ENCODE data around the gene GAA. TPM values are rescaled to one million over a fixed set of nuclear protein-coding genes. Genes with fewer than 3 reads are reported as not detected.
"Not testable (repeated sequence)": the region's sequence is repeated elsewhere in the genome, so short reads cannot be mapped to it uniquely, and the experiment has no call there.

The GAA gene
- total RNA-seq, 1 donor from 2014 or later = 117 TPM

DNA sequence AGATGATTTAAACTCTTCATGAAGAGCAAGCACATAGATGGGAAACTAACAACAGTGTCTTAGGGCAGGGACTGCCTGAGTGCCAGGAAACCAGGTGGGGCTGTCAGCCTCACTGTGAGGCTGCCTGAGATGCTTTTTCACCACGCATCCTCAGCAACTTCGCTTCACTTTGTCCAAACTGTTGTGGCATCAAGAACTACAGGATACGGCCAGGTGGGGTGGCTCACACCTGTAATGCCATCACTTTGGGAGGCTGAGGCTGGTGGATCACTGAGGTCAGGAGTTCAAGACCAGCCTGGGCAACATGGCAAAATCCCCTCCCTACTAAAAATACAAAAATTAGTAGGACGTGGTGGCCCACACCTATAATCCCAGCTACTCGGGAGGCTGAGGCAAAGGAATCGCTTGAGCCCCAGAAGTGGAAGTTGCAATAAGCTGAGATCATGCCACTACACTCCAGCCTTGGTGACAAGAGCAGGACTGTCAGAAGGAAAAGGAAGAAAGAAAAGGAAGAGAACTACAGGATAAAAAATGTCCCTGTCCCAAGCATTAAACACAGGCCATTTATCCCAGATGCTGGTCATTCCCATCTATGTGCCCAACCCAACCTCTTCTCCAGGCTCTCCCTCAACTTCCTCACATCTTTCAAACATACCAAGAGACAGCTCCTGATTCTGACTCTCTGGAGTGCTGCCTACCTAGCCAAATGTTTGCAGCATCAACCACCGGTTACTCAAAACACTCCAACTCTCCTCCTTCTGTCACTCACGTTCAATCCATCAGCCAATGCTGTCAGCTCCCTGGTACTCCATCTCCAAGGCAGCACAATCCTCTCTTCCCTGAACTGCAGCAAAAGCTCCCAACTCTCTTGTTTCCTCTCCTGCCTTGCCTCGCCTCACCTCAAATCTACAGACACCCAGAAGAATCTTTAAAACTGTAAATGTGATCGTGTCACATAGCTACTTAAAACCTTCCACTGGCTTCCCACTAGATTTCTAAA lies 44.0 kb downstream of the GAA start:
- no peak for DNase-seq (ENCODE audit: low read depth)

DNA sequence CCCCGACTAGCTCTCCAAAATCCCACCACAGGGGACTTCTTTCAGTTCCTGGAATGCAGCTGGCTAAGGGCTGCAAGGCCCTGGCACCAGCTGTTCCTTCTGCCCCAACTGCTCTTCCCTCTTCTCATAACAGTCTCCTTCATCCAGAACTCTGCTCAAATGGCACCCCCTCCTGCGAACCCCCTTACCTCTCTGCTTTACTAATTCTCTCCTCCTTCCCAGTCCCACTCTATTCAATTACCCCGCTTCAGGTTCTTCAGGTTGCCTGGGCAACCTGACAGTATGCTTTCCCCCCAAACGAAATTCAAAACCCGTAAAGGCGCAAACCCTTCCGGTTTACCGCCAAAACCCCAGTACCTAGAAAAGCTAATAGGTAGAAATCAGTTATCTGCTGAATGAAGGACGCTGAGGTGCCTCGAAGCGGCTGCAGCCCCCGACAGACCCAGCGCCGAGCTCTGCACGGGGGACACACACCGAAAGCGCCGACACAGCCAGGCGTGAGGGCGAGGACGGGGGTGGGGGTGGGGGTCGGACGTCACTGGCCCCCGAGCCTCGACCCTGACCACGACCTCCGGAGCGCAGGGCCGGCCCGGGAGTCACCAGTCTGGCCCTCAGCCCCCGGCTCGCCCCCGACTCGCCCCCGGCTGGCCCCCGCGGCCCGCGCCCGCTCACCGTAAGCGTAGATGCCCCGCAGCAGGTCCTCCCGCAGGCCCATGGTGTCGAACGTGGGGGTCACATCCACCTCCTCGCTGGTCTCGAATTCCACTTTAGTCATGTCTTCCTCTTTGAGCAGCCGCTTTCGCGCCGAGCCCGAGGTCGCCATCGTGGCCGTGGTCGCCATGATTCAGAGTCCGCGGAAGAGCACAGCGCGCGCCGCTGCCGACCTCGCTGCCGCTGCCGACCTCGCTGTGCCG lies 45.0 kb downstream of the GAA start:
- DNase-seq (ENCODE audit: low read depth) = no peak

DNA sequence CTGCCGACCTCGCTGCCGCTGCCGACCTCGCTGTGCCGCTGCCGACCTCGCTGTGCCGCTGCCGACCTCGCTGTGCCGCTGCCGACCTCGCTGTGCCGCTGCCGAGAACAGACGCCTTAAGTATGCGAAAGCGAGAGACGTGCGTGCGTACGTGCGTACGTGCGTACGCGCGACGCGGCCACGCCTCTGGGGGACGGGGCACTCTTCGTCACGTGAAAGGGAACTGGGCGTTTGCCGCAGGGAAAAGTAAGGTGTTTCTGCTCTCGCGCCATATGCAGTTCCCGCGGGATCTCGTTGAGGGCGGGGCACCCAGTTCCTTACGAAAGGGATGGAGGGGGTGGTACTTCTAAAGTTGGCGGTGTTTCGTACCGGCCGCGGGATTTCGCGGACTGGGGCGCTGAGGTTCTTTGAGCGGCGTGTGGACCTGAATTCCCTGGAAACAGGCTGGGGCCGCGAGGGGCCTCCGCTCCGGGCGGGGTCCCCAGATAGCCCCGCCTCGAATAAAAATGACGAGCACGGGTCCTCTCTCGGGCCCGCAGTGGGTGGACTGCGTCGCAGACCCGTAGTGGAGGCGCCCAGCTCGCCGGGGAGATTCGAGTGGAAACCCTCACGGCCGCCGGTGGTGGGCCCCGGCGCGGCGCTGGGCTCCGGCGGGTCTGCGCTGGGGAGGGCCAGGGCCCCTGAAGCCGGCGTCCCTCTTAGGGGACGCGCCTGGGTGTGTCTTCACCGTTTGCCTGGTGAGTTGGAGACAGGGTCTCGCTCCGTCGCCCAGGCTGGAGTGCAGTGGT lies 45.8 kb downstream of the GAA start, which contains the start of gene EIF4A3:
Gene EIF4A3 (minus strand): TSS at position 94 of the 788 bp plus-strand sequence. CDS start 167 bp downstream, outside the sequence.
- DNase-seq (ENCODE audit: low read depth) = peak; percentile 97

DNA sequence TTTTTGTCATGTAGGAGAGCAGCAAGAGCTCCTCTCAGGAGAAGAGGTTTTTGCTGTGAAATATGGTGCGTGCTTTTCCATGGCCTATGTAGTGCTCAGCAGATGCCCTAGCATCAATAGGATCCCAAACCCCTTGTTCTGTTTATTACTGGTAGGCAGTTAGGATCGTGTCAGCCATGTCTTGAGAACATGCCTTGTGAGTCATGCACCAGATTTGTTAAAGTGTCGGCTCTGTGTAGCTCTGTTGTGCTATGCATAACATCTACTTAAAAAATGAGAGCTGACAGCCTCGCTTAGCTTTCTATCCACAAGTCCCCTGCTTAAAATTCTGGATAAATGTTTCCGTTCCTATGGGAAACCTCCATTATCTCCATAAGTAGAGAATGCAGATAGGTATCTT lies 50.0 kb downstream of the GAA start:
- DNase-seq (ENCODE audit: low read depth) = peak; percentile 42

DNA sequence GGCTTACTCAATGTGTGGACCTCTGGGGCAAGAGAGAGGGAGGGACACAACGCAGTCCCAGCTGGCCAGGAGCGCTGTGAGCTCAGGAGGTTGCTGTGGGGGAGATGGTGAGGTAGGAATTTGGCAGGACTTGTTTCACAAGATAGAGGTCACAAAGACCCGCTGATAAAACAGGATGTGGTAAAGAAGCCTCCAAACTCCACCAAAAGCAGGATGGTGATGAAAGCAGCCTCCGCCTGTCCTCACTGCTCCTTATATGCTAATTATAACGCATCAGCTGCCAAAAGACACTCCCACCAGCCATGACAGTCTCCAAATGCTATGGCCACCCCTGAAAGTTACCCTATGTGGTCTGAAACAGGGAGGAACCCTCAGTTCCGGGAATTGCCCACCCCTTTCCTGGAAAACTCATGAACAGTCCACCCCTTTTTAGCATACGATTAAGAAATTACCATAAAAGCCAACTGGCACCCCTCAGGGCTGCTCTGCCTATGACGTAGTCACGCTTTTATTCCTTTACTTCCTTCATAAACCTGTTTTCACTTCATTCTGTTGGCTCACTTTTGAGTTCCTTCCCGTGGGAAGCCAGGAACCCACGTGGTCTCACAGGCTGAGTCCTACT lies 50.8 kb downstream of the GAA start:
- no peak for DNase-seq (ENCODE audit: low read depth)

DNA sequence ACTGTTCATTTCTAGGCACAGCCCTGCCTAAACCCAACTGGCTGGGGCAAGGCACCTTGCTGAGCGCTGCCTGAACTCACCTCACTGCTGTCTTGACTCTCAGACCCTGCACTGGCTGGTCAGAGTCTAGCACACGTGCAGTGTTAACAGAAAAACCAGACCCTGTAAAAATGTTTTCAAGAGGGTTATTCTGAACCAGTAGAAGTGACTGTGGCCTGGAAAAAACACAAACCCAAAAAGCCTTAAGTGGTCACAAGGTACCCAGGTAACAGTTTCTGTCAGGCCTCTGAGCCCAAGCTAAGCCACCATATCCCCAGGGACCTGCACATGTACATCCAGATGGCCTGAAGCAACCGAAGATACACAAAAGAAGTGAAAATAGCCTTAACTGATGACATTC lies 51.6 kb downstream of the GAA start:
- no peak for DNase-seq (ENCODE audit: low read depth)

- no peak for DNase-seq (ENCODE audit: low read depth)
These were observed 52.8 kb downstream of the GAA start for GRCh38 chr17:80154166-80154565.

GRCh38 chr17:80155600-80155999 lies 54.2 kb downstream of the GAA start:
- DNase-seq (ENCODE audit: low read depth) = not testable (repeated sequence)

GRCh38 chr17:80158846-80159245 lies 57.5 kb downstream of the GAA start:
- DNase-seq (ENCODE audit: low read depth) = no peak

DNA sequence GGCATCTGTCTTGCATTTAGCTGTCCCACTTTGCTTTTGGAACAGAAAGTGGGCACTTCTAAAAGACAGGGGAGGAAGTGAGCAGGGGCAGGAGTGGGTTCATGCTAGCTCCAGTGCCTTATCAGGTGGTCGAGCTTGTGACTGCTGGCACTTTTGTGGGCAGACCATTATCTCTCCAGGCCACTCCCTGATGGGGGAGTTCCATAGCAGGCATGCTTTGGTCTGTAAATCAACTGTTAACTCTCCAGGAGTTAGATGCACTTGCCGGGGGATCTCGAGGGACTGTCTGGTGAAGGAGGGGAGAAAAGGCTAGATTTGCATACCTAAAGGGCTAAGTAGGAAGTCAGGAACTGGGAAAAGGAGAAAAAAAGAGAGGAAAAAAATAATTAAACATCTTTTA lies 59.2 kb downstream of the GAA start:
- DNase-seq (ENCODE audit: low read depth) = no peak

- DNase-seq (ENCODE audit: low read depth) = no peak
These were observed 62.0 kb downstream of the GAA start for GRCh38 chr17:80163336-80163735.

GRCh38 chr17:80164185-80164584 lies 62.8 kb downstream of the GAA start:
- no peak for DNase-seq (ENCODE audit: low read depth)

GRCh38 chr17:80166446-80166845 lies 65.1 kb downstream of the GAA start:
- DNase-seq (ENCODE audit: low read depth) = no peak

DNA sequence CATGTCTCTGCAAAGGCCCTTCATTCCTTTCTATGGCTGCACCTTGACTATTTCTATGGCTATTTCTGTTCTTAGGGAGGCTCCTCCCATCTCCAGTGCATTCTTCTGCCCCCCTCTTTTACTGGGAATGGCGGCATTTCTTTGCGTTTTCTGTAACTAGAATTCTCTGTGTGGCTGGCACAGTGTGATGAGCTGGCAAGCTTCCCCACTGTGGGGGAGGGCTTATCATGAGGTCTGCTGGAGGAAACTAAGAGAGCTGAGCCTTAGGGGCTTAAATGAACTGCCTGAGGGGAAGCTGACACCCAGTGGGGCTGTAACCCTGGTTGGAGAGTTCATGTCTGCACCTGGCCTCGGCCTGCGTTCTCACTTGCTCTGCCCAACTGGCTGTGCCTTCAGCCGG lies 67.0 kb downstream of the GAA start:
- no peak for DNase-seq (ENCODE audit: low read depth)

DNA sequence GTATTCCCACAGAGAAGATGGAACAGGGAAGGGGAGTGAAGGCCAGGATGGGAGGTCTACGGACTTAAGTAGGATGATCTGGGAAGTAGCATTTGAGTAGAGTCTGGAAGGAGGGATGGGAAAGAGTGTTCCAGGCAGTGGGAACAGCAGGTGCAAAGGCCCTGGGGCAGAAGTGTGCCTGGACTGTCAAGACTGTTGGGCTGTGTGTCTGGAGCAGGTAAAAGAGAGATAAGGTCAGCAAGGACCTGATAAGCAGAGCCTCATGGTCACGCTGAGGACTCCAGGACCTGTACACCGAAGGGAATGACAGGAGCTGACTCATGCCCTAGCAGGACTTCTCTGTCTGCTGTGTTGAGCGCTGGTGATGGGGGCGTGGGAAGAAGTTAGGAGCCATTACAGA lies 67.7 kb downstream of the GAA start:
- DNase-seq (ENCODE audit: low read depth) = no peak

Other genes starting within 250 kb of the GAA start
- gene TBC1D16, start 65.7 kb upstream of the GAA start, total RNA-seq = 30.4 and 257 TPM in 2 replicates
- 1.4 and 23.4 TPM in 2 replicates for gene CCDC40, start 64.9 kb upstream of the GAA start, total RNA-seq
- gene EIF4A3, start 45.5 kb downstream of the GAA start, total RNA-seq = 130 and 459 TPM in 2 replicates
- 0.05 TPM in 1 of 2 replicates, not detected in the other for gene CARD14, start 68.4 kb downstream of the GAA start, total RNA-seq
- gene SGSH, start 118.8 kb downstream of the GAA start, total RNA-seq = 4.0 and 30.1 TPM in 2 replicates
- 4.0 and 26.0 TPM in 2 replicates for gene SLC26A11, start 118.8 kb downstream of the GAA start, total RNA-seq
- 182 and 763 TPM in 2 replicates for gene RNF213, start 159.3 kb downstream of the GAA start, total RNA-seq